Stimulated activated CD4-positive, alpha-beta T cell treated with anti-CD3 and anti-CD28 coated beads, Interleukin-15, amount 100 ng/mL, for 48 hours (primary cell): ENCODE measurements around the gene RNF187.
"Not testable (repeated sequence)": the region's sequence is repeated elsewhere in the genome, so short reads cannot be mapped to it uniquely, and the experiment has no call there.

Source experiments
- DNase-seq, 2 donors: peaks; one replicate each; pipeline ENCODE4 v3.0.0-alpha.2; 2020; ENCODE audit warnings: low read depth in 2 of 2

The RNF187 gene

GRCh38 chr1:228486596-228487335 lies 416 bp upstream of the RNF187 start:
- DNase-seq: peak; percentile 58 to 75

GRCh38 chr1:228488125-228488817 lies 1.1 kb downstream of the RNF187 start:
- DNase-seq: no peak

- DNase-seq: no peak
Measured at GRCh38 chr1:228488818-228489674, 1.9 kb downstream of the RNF187 start.

GRCh38 chr1:228490120-228491078 lies 3.2 kb downstream of the RNF187 start:
- no peak for DNase-seq

- DNase-seq: no peak
Measured at GRCh38 chr1:228493141-228494043, 6.2 kb downstream of the RNF187 start.

GRCh38 chr1:228494044-228494353 lies 6.8 kb downstream of the RNF187 start:
- DNase-seq: no peak

GRCh38 chr1:228494391-228494790 lies 7.2 kb downstream of the RNF187 start:
- DNase-seq: no peak

- DNase-seq: no peak
Measured at GRCh38 chr1:228494970-228495853, 8.0 kb downstream of the RNF187 start.

- no peak for DNase-seq
Measured at GRCh38 chr1:228496084-228496483, 8.9 kb downstream of the RNF187 start.

GRCh38 chr1:228496494-228496893 lies 9.3 kb downstream of the RNF187 start:
- DNase-seq: no peak

GRCh38 chr1:228497206-228497605 lies 10.0 kb downstream of the RNF187 start:
- DNase-seq: no peak

GRCh38 chr1:228497817-228498216 lies 10.6 kb downstream of the RNF187 start:
- DNase-seq: no peak

- DNase-seq: no peak
Measured at GRCh38 chr1:228500143-228500734, 13.1 kb downstream of the RNF187 start.

- peak; percentile 81 to 86 for DNase-seq
Measured at GRCh38 chr1:228500901-228501871, 14.0 kb downstream of the RNF187 start.

- DNase-seq: no peak
Measured at GRCh38 chr1:228502522-228502921, 15.3 kb downstream of the RNF187 start.

GRCh38 chr1:228505944-228506343 lies 18.8 kb downstream of the RNF187 start:
- not testable (repeated sequence) for DNase-seq

GRCh38 chr1:228507961-228508652 lies 20.9 kb downstream of the RNF187 start:
- no peak for DNase-seq
